AG04450 (cell line): Measurements from ENCODE around the gene EDARADD. TPM values are rescaled to one million over a fixed set of nuclear protein-coding genes. Genes with fewer than 3 reads are reported as not detected.
A peak's percentile ranks its signal among the peaks of the same experiment; 100 is the strongest.
"Not testable (repeated sequence)": the region's sequence is repeated elsewhere in the genome, so short reads cannot be mapped to it uniquely, and the experiment has no call there.

Experiments used
- CTCF ChIA-PET: fragments of 300-600, 350-600 bp; formaldehyde crosslinking; extraction: SDS; loops from one replicate; lab custom pipeline; 2022; ENCODE audit warnings: antibody characterized with exemption, inconsistent platforms; lab: Charles Lee
- POLR2A ChIA-PET: fragments of 350-600 bp; formaldehyde crosslinking; extraction: SDS; loops from one replicate; lab custom pipeline; 2021; ENCODE audit warnings: antibody characterized with exemption, inconsistent platforms; lab: Yijun Ruan, JAX
- DNase-seq: peaks from one replicate; pipeline ENCODE4 v3.0.0-alpha.2; 2011; ENCODE audit warnings: low read depth, low spot score
- H3K27ac ChIP-seq: one replicate; pipeline ENCODE4 v1.5.1; 2012; ENCODE audit warnings: low read depth, low read length, control low read depth
- H3K27me3 ChIP-seq: one replicate; pipeline ENCODE4 v1.6.0; 2012; ENCODE audit warnings: low read length; ENCODE audit not compliant: control insufficient read depth, insufficient read depth
- H3K4me3 ChIP-seq: 2 replicates; pipeline ENCODE4 v1.5.1; 2011; ENCODE audit warnings: mild to moderate bottlenecking, low read depth, low read length, control low read depth
- H3K9me3 ChIP-seq: 2 replicates; pipeline ENCODE4 v1.5.1; 2012; ENCODE audit warnings: low read length; ENCODE audit not compliant: control insufficient read depth, insufficient read depth
- CTCF ChIP-seq: IDR thresholded peaks from 2 replicates; pipeline ENCODE4 v1.5.1; 2011; ENCODE audit warnings: low read depth, low read length, control low read depth, inconsistent platforms
- polyA plus RNA-seq: library from polyadenylated mRNA; depleted of rRNA; stranded (reverse); fragments of >200 nt; gene quantifications from 2 replicates; pipeline ENCODE4 v1.2.3, GENCODE V29; 2011

The EDARADD gene
- polyA plus RNA-seq, 1 experiment = not detected

GRCh38 chr1:236451796-236452373 is 57.8 kb downstream of the EDARADD start:
- DNase-seq = no peak
- ChIA-PET CTCF (interaction anchor here (0.9 kb wide), 2 partner anchors 66 to 347 kb away, joined by 3 to 4 read pairs; no protein-coding TSS in a partner anchor), POLR2A (no interaction called here)
- H3K4me3 ChIP-seq = no peak overlapping the region
- peak; percentile 34 for TF ChIP-seq CTCF
- no peak overlapping the region for H3K27ac ChIP-seq
- no peaks in the 10 kb centered on the region for H3K9me3 ChIP-seq
- H3K27me3 ChIP-seq = no peaks in the 10 kb centered on the region

GRCh38 chr1:236455243-236455642 is 61.2 kb downstream of the EDARADD start:
- POLR2A ChIA-PET = no interaction called here
- DNase-seq = no peak
- Histone ChIP-seq H3K9me3 (no peaks in the 10 kb centered on the region), H3K27ac (no peak overlapping the region), H3K4me3 (no peak overlapping the region), H3K27me3 (peaks cover 3% of the 10 kb centered on the region)
- no peak for TF ChIP-seq CTCF
- CTCF ChIA-PET = interaction anchor here (0.6 kb wide), 1 partner anchor 30 kb away, joined by 3 read pairs; no protein-coding TSS in a partner anchor

- peaks cover 3% of the 10 kb centered on the region for H3K27me3 ChIP-seq
- POLR2A ChIA-PET = no interaction called here
- CTCF ChIA-PET = interaction anchor here (0.6 kb wide), 1 partner anchor 380 kb away, joined by 3 read pairs; no protein-coding TSS in a partner anchor
- H3K9me3 ChIP-seq = no peaks in the 10 kb centered on the region
- no peak for TF ChIP-seq CTCF
- no peak overlapping the region for H3K4me3 ChIP-seq
- no peak for DNase-seq
- H3K27ac ChIP-seq = no peak overlapping the region
Measured at GRCh38 chr1:236457775-236458174, 63.7 kb downstream of the EDARADD start.

GRCh38 chr1:236458996-236459395 is 64.9 kb downstream of the EDARADD start:
- no peak for TF ChIP-seq CTCF
- no peak overlapping the region for H3K27ac ChIP-seq
- DNase-seq = no peak
- CTCF ChIA-PET = no interaction called here
- H3K4me3 ChIP-seq = no peak overlapping the region
- POLR2A ChIA-PET = no interaction called here
- no peaks in the 10 kb centered on the region for H3K9me3 ChIP-seq
- H3K27me3 ChIP-seq = peaks cover 3% of the 10 kb centered on the region

- ChIA-PET CTCF (no interaction called here), POLR2A (no interaction called here)
- no peak for TF ChIP-seq CTCF
- DNase-seq = no peak
- Histone ChIP-seq H3K27ac (no peak overlapping the region), H3K4me3 (no peak overlapping the region), H3K9me3 (no peaks in the 10 kb centered on the region), H3K27me3 (peaks cover 3% of the 10 kb centered on the region)
Measured at GRCh38 chr1:236460103-236460502, 66.0 kb downstream of the EDARADD start.

- H3K27me3 ChIP-seq, DNase-seq, H3K27ac ChIP-seq, POLR2A ChIA-PET, H3K9me3 ChIP-seq, H3K4me3 ChIP-seq, CTCF ChIA-PET: not testable (repeated sequence)
Measured at GRCh38 chr1:236464197-236464596, 70.1 kb downstream of the EDARADD start.
